ENCODE data around the gene YTHDC1. TPM values are rescaled to one million over a fixed set of nuclear protein-coding genes. Genes with fewer than 3 reads are reported as not detected.

Gene YTHDC1
- total RNA-seq, result 100 to 1,000 TPM in 1 of 4 donors, 10 to 100 TPM in 3; 67.9 to 497 (median 78.3) TPM

- TF ChIP-seq CTCF (IDR thresholded peaks at IDR 0.05) (no peak), POLR2A (IDR thresholded peaks at IDR 0.05) (peak; percentile 83 to 84), EP300 (IDR thresholded peaks at IDR 0.05) (no peak), POLR2AphosphoS5 (IDR thresholded peaks at IDR 0.05) (peak; percentile 98)
- Histone ChIP-seq H3K9me3 (no peaks in the 10 kb centered on the region), H3K36me3 (no peaks in the 10 kb centered on the region), H3K27ac (peak within 1 kb of the TSS; percentile 89 to 97 (median 96)), H3K4me1 (peaks cover 0 to 37% (median 0%) of the 10 kb centered on the region in 3 donors), H3K4me3 (peak within 1 kb of the TSS; percentile 76 to 82), H3K27me3 (no peaks in the 10 kb centered on the region)
- peak; percentile 99 for ATAC-seq
- WGBS, 2 donors (ENCODE audit: low coverage in 1 of 2), result 0 to 1% methylated on average over 26 to 33 of the region's 67 CpGs
Observed at GRCh38 chr4:68349649-68350360, at the start of gene YTHDC1. TSS of gene YTHDC1 (minus strand) at chr4:68350090. CDS start at chr4:68349753, 337 bp downstream.

- WGBS, 2 donors (ENCODE audit: low coverage in 1 of 2), result 87 to 90% methylated on average over 3 of the region's 4 CpGs
- TF ChIP-seq EP300 (IDR thresholded peaks at IDR 0.05) (no peak), CTCF (IDR thresholded peaks at IDR 0.05) (no peak), POLR2AphosphoS5 (IDR thresholded peaks at IDR 0.05) (no peak), POLR2A (IDR thresholded peaks at IDR 0.05) (no peak)
- H3K36me3 ChIP-seq, result no peaks in the 10 kb centered on the region
- peaks cover 1% of the 10 kb centered on the region for H3K27me3 ChIP-seq
- H3K27ac ChIP-seq, result no peak overlapping the region
- no peak for ATAC-seq
- no peak overlapping the region for H3K4me3 ChIP-seq
- no peaks in the 10 kb centered on the region for H3K9me3 ChIP-seq
- no peaks in the 10 kb centered on the region for H3K4me1 ChIP-seq
Observed at GRCh38 chr4:68399306-68399705, 49.4 kb upstream of the YTHDC1 start.

GRCh38 chr4:68396756-68397155, 46.9 kb upstream of the YTHDC1 start:
- WGBS, 2 donors (ENCODE audit: low coverage in 1 of 2), result 100% methylated on average over 1 of the region's 1 CpG; no CpG with 5 or more reads in 1 of the 2 donors
- H3K27me3 ChIP-seq, result peaks cover 19% of the 10 kb centered on the region

GRCh38 chr4:68391436-68391835, 41.5 kb upstream of the YTHDC1 start:
- Histone ChIP-seq H3K9me3 (no peaks in the 10 kb centered on the region), H3K27me3 (peaks cover 23% of the 10 kb centered on the region), H3K4me1 (no peaks in the 10 kb centered on the region), H3K27ac (no peak overlapping the region), H3K36me3 (no peaks in the 10 kb centered on the region), H3K4me3 (no peak overlapping the region)
- 40 to 43% methylated on average over 3 of the region's 3 CpGs for WGBS, 2 donors (ENCODE audit: low coverage in 1 of 2)
- ATAC-seq, result no peak
- TF ChIP-seq EP300 (IDR thresholded peaks at IDR 0.05) (no peak), POLR2A (IDR thresholded peaks at IDR 0.05) (no peak), POLR2AphosphoS5 (IDR thresholded peaks at IDR 0.05) (no peak), CTCF (IDR thresholded peaks at IDR 0.05) (no peak)

More at GRCh38 chr4:68396756-68397155, 46.9 kb upstream of the YTHDC1 start:
- Histone ChIP-seq H3K9me3 (no peaks in the 10 kb centered on the region), H3K27ac (no peak overlapping the region), H3K36me3 (no peaks in the 10 kb centered on the region), H3K4me3 (no peak overlapping the region), H3K4me1 (no peaks in the 10 kb centered on the region)
- no peak for ATAC-seq
- TF ChIP-seq POLR2AphosphoS5 (IDR thresholded peaks at IDR 0.05) (no peak), POLR2A (IDR thresholded peaks at IDR 0.05) (no peak), CTCF (IDR thresholded peaks at IDR 0.05) (no peak), EP300 (IDR thresholded peaks at IDR 0.05) (no peak)
